IPS-20b (cell line): ENCODE data around the gene ABRACL.
"Not testable (repeated sequence)": the region's sequence is repeated elsewhere in the genome, so short reads cannot be mapped to it uniquely, and the experiment has no call there.

ENCODE experiments used
- H3K27ac ChIP-seq: one replicate; pipeline ENCODE4 v1.5.1; 2013; ENCODE audit warnings: low read length
- H3K27me3 ChIP-seq: 2 replicates; pipeline ENCODE4 v1.6.1; 2013; ENCODE audit warnings: mild to moderate bottlenecking, low read length, inconsistent platforms; ENCODE audit not compliant: insufficient read depth
- H3K36me3 ChIP-seq: 2 replicates; pipeline ENCODE4 v1.6.1; 2013; ENCODE audit warnings: low read depth, mild to moderate bottlenecking, inconsistent platforms, low read length, moderate library complexity; ENCODE audit not compliant: insufficient read depth
- H3K4me1 ChIP-seq: 2 replicates; pipeline ENCODE4 v1.6.1; 2013; ENCODE audit warnings: mild to moderate bottlenecking, control low read depth, inconsistent platforms, low read length, moderate library complexity; ENCODE audit not compliant: insufficient read depth
- H3K4me3 ChIP-seq: 2 replicates; pipeline ENCODE4 v1.5.1; 2013; ENCODE audit warnings: mild to moderate bottlenecking, low read length, inconsistent platforms
- H3K9ac ChIP-seq: 2 replicates; pipeline ENCODE4 v1.6.1; 2013; ENCODE audit warnings: low read depth, mild to moderate bottlenecking, inconsistent platforms, low read length, moderate library complexity
- H3K9me3 ChIP-seq: 2 replicates; pipeline ENCODE4 v1.6.1; 2013; ENCODE audit warnings: mild to moderate bottlenecking, low read depth, low read length, inconsistent platforms; ENCODE audit not compliant: insufficient read depth

Gene ABRACL

DNA sequence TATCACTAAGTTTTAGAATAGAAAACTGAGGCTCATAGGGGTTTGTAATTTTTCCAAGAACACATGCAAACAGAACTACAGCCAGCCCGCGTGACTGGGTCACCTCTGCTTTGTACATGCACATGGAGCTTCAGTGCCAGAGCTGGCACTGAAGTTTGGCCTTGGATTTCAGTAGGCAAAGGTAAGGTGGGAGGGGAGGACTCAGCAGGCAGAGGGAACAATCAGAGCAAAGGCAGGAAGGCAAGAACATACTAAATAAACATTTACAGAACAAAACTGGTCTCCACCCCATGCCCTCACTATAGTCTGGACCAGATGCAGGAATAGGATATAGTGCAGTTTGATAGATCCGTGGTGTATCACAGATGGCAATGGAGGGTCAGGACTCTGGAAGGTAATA is 13.6 kb upstream of the ABRACL start:
- Histone ChIP-seq H3K27ac (no peak overlapping the region), H3K27me3 (no peaks in the 10 kb centered on the region), H3K4me3 (no peak overlapping the region), H3K9me3 (no peaks in the 10 kb centered on the region), H3K4me1 (peaks cover 7% of the 10 kb centered on the region), H3K9ac (no peak overlapping the region), H3K36me3 (no peaks in the 10 kb centered on the region)

DNA sequence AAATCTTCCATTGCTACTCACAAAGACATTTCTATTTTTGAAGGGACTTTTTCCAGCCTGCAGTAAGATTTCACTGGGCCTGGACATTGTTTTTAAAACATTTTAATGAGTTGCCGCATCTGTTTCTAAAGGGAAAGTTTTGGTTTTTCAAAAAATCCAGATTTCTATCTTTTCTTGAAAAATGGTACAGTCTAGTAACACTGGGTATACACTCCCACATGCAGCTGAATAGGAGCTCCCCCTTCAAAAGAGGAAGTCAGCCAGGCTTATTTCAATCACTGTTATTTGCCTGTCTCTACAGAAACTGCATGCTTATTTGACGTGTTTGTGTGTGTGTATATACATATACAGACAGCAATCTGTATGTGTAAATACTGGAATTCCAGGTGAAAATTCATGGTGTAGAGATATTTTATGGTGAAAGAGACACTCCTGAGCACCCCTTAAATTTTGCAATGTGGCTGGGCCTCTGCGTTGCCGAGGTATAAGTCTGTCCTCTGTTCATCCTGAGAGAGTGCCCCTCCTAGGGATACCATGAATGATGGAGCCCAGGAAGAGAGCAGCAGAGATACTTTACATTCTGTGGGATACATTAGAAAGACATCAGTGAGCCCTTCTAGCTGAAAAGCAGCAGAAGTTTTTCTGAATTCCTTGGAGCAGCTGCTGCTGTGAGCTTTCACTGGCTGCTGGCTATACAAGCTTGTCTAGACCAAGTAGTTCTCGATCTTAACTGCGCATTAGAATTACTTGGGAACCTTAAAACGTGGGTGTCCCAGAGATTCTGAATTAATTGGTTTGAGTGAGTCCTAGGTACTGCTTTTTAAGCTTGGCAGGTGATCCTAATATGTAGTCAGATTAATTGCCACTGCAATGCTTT is 12.0 kb upstream of the ABRACL start:
- Histone ChIP-seq H3K9ac (no peak overlapping the region), H3K9me3 (no peaks in the 10 kb centered on the region), H3K4me1 (peaks cover 7% of the 10 kb centered on the region), H3K27me3 (no peaks in the 10 kb centered on the region), H3K36me3 (no peaks in the 10 kb centered on the region), H3K27ac (no peak overlapping the region), H3K4me3 (no peak overlapping the region)

DNA sequence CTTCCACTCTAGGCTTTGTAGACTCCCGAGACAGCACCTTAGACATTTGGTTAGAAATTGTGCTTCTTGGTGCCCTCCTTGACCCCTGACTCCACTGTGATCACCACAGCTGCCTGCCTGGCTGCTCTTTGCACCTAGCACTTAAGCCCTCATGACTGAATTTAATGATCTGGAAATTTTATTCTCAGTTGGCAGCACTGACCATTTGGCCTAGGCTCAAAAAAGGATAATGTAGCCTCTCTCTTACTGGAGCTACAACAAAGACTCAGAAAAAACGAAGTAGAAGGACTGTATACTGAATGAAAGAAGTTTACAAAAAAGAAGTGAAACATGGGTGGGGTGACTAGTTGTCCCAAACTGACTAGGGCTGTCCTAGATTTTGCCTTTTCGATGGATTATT is 11.3 kb upstream of the ABRACL start:
- Histone ChIP-seq H3K9me3 (no peaks in the 10 kb centered on the region), H3K4me3 (no peak overlapping the region), H3K4me1 (peaks cover 7% of the 10 kb centered on the region), H3K36me3 (no peaks in the 10 kb centered on the region), H3K27ac (no peak overlapping the region), H3K9ac (no peak overlapping the region), H3K27me3 (no peaks in the 10 kb centered on the region)

DNA sequence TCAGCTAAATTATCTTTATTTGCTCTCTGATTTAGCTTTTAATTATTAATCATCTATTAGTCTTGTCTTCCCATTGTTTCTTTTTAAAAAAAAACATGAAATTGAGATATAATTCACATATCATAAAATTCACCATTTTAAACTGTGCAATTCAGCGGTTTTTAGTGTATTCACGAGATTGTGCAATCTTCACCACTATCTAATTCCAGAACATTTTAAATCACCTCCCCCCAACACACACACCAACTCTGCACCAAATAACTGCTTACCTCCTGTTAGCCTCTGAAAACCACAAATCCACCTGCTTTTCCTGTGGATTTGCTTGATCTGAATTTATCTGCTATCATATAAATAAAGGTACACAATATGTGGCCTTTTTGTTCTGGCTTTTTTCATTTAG is 8.8 kb upstream of the ABRACL start:
- Histone ChIP-seq H3K27ac (no peak overlapping the region), H3K36me3 (no peaks in the 10 kb centered on the region), H3K9ac (no peak overlapping the region), H3K27me3 (no peaks in the 10 kb centered on the region), H3K9me3 (no peaks in the 10 kb centered on the region), H3K4me3 (no peak overlapping the region), H3K4me1 (peaks cover 16% of the 10 kb centered on the region)

DNA sequence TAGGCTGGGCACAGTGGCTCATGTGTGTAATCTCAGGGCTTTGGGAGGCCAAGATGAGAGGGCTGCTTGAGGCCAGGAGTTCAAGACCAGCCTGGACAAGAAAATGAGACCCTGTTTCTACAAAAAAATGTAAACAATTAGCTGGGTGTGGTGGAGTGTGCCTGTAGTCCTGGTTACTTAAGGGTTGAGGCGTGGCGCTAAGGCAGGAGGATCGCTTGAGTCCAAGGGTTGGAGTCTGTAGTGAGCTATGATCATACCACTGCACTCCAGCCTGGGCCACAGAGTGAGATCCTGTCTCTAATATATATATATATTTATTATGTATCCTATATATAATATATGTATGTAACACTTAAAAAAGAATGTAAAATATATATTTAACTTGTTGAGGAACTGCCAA is 7.9 kb upstream of the ABRACL start:
- Histone ChIP-seq H3K4me3 (no peak overlapping the region), H3K4me1 (peaks cover 16% of the 10 kb centered on the region), H3K9me3 (no peaks in the 10 kb centered on the region), H3K36me3 (no peaks in the 10 kb centered on the region), H3K9ac (no peak overlapping the region), H3K27ac (no peak overlapping the region), H3K27me3 (no peaks in the 10 kb centered on the region)

DNA sequence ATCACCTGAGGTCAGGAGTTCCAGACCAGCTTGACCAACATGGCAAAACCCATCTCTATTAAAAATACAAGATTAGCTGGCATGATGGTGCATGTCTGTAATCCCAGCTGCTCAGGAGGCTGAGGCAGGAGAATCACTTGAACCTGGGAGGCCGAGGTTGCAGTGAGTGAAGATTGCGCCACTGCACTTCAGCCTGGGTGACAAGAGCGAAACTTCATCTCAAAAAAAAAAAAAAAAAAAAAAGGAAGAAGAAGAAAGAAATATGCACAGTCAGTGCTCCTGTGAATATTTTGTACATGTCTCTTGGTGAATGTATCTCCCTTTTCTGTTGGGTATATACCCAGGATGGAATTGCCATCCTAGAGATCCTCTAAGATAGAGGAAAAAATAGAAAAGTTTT is 3.1 kb upstream of the ABRACL start:
- not testable (repeated sequence) for H3K9ac ChIP-seq, H3K9me3 ChIP-seq, H3K27me3 ChIP-seq, H3K27ac ChIP-seq, H3K36me3 ChIP-seq, H3K4me3 ChIP-seq
- peaks cover 11% of the 10 kb centered on the region; the same call in 1 of the 2 replicates for H3K4me1 ChIP-seq

DNA sequence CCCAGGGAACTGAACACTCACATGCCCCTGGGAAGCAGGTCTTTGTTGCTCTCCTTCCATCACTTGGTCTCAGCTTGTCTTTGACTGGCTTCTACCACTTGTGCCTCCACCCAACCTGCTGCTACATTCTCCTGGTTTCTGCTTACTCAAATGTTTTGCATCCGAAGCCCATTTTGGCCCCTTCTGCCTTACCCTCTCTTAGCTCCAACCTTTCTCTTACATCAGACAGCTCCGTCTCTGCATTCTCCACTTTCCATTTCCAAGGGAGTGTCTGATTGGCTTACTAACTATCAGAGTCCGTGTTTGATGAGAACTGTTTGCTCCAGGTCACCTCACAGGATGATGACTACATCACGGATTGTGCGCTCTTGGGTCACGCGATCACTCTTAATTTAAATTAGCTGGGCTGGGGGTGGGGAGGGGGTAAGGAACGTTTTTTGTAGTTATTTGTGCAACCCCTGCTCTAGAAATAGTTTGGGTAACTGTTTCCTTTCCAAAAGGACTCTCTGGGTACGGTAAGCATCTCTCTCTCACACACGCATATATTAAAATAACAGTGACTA is 844 bp upstream of the ABRACL start:
- Histone ChIP-seq H3K27ac (peak overlapping the region; percentile 22), H3K36me3 (no peaks in the 10 kb centered on the region), H3K9me3 (no peaks in the 10 kb centered on the region), H3K27me3 (no peaks in the 10 kb centered on the region), H3K9ac (peak overlapping the region; percentile 77), H3K4me3 (peak overlapping the region; percentile 88), H3K4me1 (peaks cover 20% of the 10 kb centered on the region; the same call in 1 of the 2 replicates)

DNA sequence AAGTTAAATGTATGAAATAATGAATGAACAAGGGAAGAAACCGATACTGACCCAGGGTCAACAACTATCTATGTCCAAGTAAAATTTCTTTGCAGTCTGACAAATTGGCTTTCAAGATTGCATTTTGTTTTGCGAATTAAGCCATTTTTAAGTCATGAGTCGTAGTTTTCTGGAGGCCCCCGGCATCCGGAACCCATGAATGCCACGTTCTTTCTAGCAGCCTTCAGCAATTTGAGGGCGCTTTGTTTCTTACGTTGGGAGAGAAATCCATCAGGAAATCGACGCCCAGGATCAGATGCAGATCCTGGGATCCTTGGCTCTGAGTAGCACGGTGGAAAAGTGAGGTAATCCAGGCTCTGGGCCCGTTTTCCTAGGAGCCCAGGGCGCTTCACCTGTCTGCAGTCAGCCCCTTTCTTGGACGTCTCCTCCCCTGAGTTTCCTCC is 309 bp upstream of the ABRACL start:
- H3K9ac ChIP-seq = peak overlapping the region; percentile 77
- H3K36me3 ChIP-seq = no peaks in the 10 kb centered on the region
- peak overlapping the region; percentile 22 for H3K27ac ChIP-seq
- peaks cover 21% of the 10 kb centered on the region for H3K4me1 ChIP-seq
- H3K27me3 ChIP-seq = no peaks in the 10 kb centered on the region
- H3K9me3 ChIP-seq = no peaks in the 10 kb centered on the region
- H3K4me3 ChIP-seq = peak overlapping the region; percentile 88

DNA sequence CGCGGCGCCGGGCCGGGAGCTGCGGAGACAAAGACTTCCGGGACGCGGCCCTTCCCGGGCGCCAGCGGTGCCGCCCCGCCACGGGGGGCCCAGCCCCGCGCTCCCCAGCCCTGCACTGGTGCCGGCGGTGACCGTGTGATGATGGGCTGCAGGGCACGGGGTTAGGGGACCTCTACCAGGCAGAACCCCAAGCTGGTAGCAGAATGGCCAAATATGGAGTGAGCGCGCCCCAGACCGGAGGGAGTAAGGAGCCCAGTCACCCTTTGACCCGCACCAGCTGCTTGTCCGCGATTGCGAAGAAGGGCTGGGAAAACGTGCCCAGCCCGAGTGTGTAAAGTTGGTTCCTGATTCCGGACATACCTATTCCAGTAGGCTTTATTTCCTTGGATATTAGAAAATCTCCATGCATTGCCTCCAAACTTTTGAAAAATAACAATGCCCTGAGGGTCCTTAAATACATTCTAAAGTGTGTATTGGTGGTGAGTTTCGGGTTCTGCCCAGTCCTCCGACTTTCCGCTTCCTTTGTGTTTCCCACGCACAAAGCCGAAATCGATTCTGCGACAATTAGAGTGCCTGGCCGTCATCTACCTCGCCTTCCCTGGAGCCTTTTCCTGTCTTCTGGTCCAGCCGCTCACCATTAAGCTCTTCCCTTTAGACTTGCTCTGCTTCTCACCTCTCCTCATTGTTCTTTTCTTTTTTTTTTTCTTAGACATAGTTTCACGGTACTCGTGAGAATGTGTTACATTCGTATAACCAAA is 1.1 kb downstream of the ABRACL start:
- H3K36me3 ChIP-seq = peaks cover 13% of the 10 kb centered on the region
- peak overlapping the region; percentile 88 for H3K4me3 ChIP-seq
- H3K9ac ChIP-seq = peak overlapping the region; percentile 77
- peaks cover 21% of the 10 kb centered on the region for H3K4me1 ChIP-seq
- H3K27me3 ChIP-seq = no peaks in the 10 kb centered on the region
- peak overlapping the region; percentile 22 for H3K27ac ChIP-seq
- H3K9me3 ChIP-seq = no peaks in the 10 kb centered on the region

DNA sequence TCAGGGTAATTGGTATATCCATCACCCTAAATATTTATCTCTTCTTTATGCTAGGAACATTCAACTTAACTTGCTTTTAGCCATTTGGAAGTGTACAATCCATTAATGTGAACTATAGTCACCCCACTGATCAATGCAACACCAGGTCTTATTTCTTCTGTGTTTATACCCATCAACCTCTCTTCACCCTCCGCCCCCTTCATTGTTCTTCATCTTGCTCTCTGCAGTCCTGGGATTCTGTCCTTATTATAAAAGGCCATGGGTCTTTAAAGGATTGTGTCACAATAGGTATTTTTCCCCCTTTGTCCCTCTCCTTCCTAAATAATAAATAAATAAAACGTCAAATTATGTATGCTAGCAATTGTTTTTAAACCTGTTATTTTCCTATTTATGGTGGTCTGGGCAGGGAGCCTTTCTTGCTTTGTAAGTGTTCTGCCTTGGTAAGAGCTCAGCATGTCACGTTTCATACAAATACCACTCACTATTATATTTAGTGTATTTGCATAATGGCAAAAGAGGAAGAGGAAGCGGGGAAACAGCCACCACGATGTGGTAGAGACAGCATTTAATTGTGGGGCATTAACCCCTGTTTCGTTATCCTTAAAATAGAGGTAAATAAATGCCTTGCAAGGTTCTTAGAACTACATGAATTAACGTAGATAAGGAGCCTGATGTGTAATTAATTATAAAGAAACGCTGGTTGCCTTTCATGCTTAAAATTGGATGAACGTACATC is 1.9 kb downstream of the ABRACL start:
- Histone ChIP-seq H3K27ac (no peak overlapping the region), H3K4me1 (peaks cover 21% of the 10 kb centered on the region), H3K9ac (peak overlapping the region; percentile 77; the same call in 1 of the 2 replicates), H3K36me3 (peaks cover 20% of the 10 kb centered on the region), H3K4me3 (peak overlapping the region; percentile 88), H3K27me3 (no peaks in the 10 kb centered on the region), H3K9me3 (no peaks in the 10 kb centered on the region)

DNA sequence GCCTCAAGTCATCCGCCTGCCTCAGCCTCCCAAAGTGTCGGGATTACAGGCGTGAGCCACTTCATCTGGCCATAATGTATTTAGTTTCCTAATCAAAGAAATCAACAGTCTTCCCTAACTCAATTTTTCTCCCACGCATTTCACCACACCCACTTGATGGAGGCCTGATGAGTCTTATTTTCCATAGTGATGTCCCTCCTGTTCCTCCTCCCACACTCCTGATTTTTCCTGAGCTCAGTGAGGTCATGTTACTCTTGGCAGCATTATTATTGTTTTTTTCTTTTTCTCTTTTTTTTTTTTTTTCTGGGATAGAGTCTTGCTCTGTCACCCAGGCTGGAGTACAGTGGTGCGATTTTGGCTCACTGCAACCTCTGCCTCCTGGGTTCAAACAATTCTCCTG is 8.9 kb downstream of the ABRACL start:
- Histone ChIP-seq H3K27ac (no peak overlapping the region), H3K9me3 (no peaks in the 10 kb centered on the region), H3K4me1 (peaks cover 13% of the 10 kb centered on the region), H3K9ac (no peak overlapping the region), H3K36me3 (peaks cover 83% of the 10 kb centered on the region), H3K4me3 (no peak overlapping the region), H3K27me3 (no peaks in the 10 kb centered on the region)
